K562 (cell line): ENCODE measurements around the gene TMEM184A. TPM values are rescaled to one million over a fixed set of nuclear protein-coding genes. Genes with fewer than 3 reads are reported as not detected.

Experiments used
- CAMTA2 ChIP-seq: fragments of 250-450 bp; sonication (Bioruptor Pico); conservative IDR thresholded peaks from 2 replicates; pipeline ENCODE4 v1.5.1; 2022
- CCNT2 ChIP-seq: IDR thresholded peaks from 2 replicates; pipeline ENCODE4 v1.6.1; 2011; ENCODE audit warnings: borderline replicate concordance, low read depth, mild to moderate bottlenecking, moderate library complexity, mixed read lengths, low read length; ENCODE audit not compliant: insufficient read length; ENCODE audit errors: extremely low read depth
- COPS2 ChIP-seq: fragments of 450-650 bp; conservative IDR thresholded peaks from 2 replicates; pipeline ENCODE4 v1.6.1; 2016; ENCODE audit warnings: mild to moderate bottlenecking, moderate library complexity
- E2F8 ChIP-seq: fragments of 450-650 bp; IDR thresholded peaks from 2 replicates; pipeline ENCODE4 v1.7.1; 2018; ENCODE audit warnings: mild to moderate bottlenecking, low read depth; ENCODE audit not compliant: partially characterized antibody
- IRF1 ChIP-seq: sonication (generic); formaldehyde crosslinking; IDR thresholded peaks from 2 replicates; pipeline ENCODE4 v1.8.0; 2022; ENCODE audit warnings: missing genetic modification reagents, mild to moderate bottlenecking, borderline replicate concordance
- MAFG ChIP-seq: fragments of 450-650 bp; conservative IDR thresholded peaks from 2 replicates; pipeline ENCODE4 v1.6.1; 2016; ENCODE audit warnings: missing genetic modification characterization, missing compliant biosample characterization
- POLR2A ChIP-seq: fragments of 450-650 bp; conservative IDR thresholded peaks from 2 replicates; pipeline ENCODE4 v1.6.1; 2016
- RFX5 ChIP-seq: IDR thresholded peaks from 2 replicates; pipeline ENCODE4 v1.6.1; 2011; ENCODE audit warnings: low read depth, mild to moderate bottlenecking, improper control_type of control experiment, low read length
- RNF2 ChIP-seq: sonication (generic); IDR thresholded peaks from 2 replicates; pipeline ENCODE4 v1.6.1; 2016
- TCFL5 ChIP-seq: fragments of 250-450 bp; sonication (Bioruptor Pico); conservative IDR thresholded peaks from 2 replicates; pipeline ENCODE4 v1.6.1; 2021; ENCODE audit warnings: mild to moderate bottlenecking, moderate library complexity, matching md5 sums
- ZNF511 ChIP-seq: sonication (generic); formaldehyde crosslinking; IDR thresholded peaks from 2 replicates; pipeline ENCODE4 v1.8.0; 2022; ENCODE audit warnings: mild to moderate bottlenecking, missing genetic modification reagents
- polyA plus RNA-seq, 8 experiments: library from polyadenylated mRNA; depleted of rRNA in 4 of 8; stranded (reverse) in 5 of 8; unstranded in 3 of 8; fragments of >200 nt; fragmentation: Nextera tagmentation in 2 of 8; fragmentation: Illumina TruSeq in 1 of 8; extraction: Ambion mirVana in 2 of 8; extraction: Trizol in 1 of 8; gene quantifications; 2 replicates each; pipeline versions ENCODE4 v1.2.1 to v1.2.3, GENCODE V29; 2011 to 2014; ENCODE audit warnings: inconsistent platforms in 1 of 8, missing spikeins in 1 of 8
- total RNA-seq, 7 experiments: library from RNA; depleted of rRNA in 6 of 7; stranded (reverse); fragments of >200 nt in 6 of 7; fragmentation: Illumina TruSeq in 2 of 7; extraction: Trizol in 2 of 7; gene quantifications; 2 replicates each; pipeline versions ENCODE4 v1.2.1 to v1.2.3, GENCODE V29; 2011 to 2021; ENCODE audit warnings: low replicate concordance in 1 of 7
- TF ChIP-seq, protein P1 (sequence below): fragments of 150-350 bp; IDR thresholded peaks from 2 replicates; pipeline ENCODE4 v1.6.1; 2014; ENCODE audit warnings: low read depth, mild to moderate bottlenecking, low read length, borderline replicate concordance
- TF ChIP-seq, protein P2 (sequence below), 2 experiments: fragments of 450-650 bp; IDR thresholded peaks; 2 replicates each; pipeline ENCODE4 v1.6.1; 2018; ENCODE audit warnings: mild to moderate bottlenecking in 2 of 2, low read depth in 1 of 2; ENCODE audit not compliant: partially characterized antibody in 2 of 2
- TF ChIP-seq, protein P3 (sequence below): fragments of 450-650 bp; formaldehyde crosslinking; IDR thresholded peaks from 2 replicates; pipeline ENCODE4 v1.4.0; 2022; ENCODE audit warnings: missing genetic modification characterization

The TMEM184A gene
- total and polyA plus RNA-seq, 9 of the 15 experiments (the other 6 are each of a cell fraction or from before 2014, with no cell fraction given) = 0.10 to 0.18 (median 0.11) TPM; not detected in 6

GRCh38 chr7:1567049-1567771, 11.2 kb upstream of the TMEM184A start (continued):
- TF ChIP-seq MAFG (tag) (peak; percentile 30; the same call in 1 of the 2 replicates), RFX5 (no peak), COPS2 (no peak), CAMTA2 (CRISPR knock-in tag) (no peak), E2F8 (no peak), TCFL5 (no peak), POLR2A (0 out of 2 replicates have a peak, but pooled peaks have one; percentile 11), IRF1 (CRISPR knock-in tag) (no peak), RNF2 (no peak), ZNF511 (CRISPR knock-in tag) (no peak), CCNT2 (no peak)
- TF ChIP-seq, protein P1, sequence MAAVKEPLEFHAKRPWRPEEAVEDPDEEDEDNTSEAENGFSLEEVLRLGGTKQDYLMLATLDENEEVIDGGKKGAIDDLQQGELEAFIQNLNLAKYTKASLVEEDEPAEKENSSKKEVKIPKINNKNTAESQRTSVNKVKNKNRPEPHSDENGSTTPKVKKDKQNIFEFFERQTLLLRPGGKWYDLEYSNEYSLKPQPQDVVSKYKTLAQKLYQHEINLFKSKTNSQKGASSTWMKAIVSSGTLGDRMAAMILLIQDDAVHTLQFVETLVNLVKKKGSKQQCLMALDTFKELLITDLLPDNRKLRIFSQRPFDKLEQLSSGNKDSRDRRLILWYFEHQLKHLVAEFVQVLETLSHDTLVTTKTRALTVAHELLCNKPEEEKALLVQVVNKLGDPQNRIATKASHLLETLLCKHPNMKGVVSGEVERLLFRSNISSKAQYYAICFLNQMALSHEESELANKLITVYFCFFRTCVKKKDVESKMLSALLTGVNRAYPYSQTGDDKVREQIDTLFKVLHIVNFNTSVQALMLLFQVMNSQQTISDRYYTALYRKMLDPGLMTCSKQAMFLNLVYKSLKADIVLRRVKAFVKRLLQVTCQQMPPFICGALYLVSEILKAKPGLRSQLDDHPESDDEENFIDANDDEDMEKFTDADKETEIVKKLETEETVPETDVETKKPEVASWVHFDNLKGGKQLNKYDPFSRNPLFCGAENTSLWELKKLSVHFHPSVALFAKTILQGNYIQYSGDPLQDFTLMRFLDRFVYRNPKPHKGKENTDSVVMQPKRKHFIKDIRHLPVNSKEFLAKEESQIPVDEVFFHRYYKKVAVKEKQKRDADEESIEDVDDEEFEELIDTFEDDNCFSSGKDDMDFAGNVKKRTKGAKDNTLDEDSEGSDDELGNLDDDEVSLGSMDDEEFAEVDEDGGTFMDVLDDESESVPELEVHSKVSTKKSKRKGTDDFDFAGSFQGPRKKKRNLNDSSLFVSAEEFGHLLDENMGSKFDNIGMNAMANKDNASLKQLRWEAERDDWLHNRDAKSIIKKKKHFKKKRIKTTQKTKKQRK = no peak
- TF ChIP-seq, protein P2, sequence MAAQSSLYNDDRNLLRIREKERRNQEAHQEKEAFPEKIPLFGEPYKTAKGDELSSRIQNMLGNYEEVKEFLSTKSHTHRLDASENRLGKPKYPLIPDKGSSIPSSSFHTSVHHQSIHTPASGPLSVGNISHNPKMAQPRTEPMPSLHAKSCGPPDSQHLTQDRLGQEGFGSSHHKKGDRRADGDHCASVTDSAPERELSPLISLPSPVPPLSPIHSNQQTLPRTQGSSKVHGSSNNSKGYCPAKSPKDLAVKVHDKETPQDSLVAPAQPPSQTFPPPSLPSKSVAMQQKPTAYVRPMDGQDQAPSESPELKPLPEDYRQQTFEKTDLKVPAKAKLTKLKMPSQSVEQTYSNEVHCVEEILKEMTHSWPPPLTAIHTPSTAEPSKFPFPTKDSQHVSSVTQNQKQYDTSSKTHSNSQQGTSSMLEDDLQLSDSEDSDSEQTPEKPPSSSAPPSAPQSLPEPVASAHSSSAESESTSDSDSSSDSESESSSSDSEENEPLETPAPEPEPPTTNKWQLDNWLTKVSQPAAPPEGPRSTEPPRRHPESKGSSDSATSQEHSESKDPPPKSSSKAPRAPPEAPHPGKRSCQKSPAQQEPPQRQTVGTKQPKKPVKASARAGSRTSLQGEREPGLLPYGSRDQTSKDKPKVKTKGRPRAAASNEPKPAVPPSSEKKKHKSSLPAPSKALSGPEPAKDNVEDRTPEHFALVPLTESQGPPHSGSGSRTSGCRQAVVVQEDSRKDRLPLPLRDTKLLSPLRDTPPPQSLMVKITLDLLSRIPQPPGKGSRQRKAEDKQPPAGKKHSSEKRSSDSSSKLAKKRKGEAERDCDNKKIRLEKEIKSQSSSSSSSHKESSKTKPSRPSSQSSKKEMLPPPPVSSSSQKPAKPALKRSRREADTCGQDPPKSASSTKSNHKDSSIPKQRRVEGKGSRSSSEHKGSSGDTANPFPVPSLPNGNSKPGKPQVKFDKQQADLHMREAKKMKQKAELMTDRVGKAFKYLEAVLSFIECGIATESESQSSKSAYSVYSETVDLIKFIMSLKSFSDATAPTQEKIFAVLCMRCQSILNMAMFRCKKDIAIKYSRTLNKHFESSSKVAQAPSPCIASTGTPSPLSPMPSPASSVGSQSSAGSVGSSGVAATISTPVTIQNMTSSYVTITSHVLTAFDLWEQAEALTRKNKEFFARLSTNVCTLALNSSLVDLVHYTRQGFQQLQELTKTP (IDR thresholded peaks at IDR 0.05; ENCODE audit: low read depth in 1 of 2, partially characterized antibody in 2 of 2) = peak in 1 of 2 experiments; percentile 46
- TF ChIP-seq, protein P3, sequence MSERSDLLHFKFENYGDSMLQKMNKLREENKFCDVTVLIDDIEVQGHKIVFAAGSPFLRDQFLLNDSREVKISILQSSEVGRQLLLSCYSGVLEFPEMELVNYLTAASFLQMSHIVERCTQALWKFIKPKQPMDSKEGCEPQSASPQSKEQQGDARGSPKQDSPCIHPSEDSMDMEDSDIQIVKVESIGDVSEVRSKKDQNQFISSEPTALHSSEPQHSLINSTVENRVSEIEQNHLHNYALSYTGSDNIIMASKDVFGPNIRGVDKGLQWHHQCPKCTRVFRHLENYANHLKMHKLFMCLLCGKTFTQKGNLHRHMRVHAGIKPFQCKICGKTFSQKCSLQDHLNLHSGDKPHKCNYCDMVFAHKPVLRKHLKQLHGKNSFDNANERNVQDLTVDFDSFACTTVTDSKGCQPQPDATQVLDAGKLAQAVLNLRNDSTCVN (CRISPR knock-in tag) = no peak
